Thoracic aorta (tissue), 2 donors: Measurements from ENCODE around the gene CFL2. TPM values are rescaled to one million over a fixed set of nuclear protein-coding genes. Genes with fewer than 3 reads are reported as not detected.
A peak's percentile ranks its signal among the peaks of the same experiment; 100 is the strongest.

Source experiments
- ATAC-seq: fragments of 150-250 bp; one replicate; pipeline ENCODE4 v1.8.0; 2017; ENCODE audit warnings: low read depth; ENCODE audit not compliant: insufficient number of reproducible peaks, low FRiP score
- DNase-seq: peaks from one replicate; pipeline ENCODE4 v3.0.0-alpha.2; 2020; ENCODE audit warnings: low spot score
- H3K27ac ChIP-seq, 2 donors: fragments of 200-600 bp; sonication (generic); 1 replicate in 1 of 2; 2 replicates in 1 of 2; pipeline ENCODE4 v1.5.1; 2016; ENCODE audit warnings: mild to moderate bottlenecking in 2 of 2, moderate library complexity in 2 of 2
- H3K27me3 ChIP-seq: fragments of 200-600 bp; sonication (generic); replicated peaks from 2 replicates; pipeline ENCODE4 v1.6.0; 2016; ENCODE audit warnings: mild to moderate bottlenecking; ENCODE audit not compliant: insufficient read depth
- H3K36me3 ChIP-seq: fragments of 200-600 bp; sonication (generic); one replicate; pipeline ENCODE4 v1.5.1; 2016
- H3K4me1 ChIP-seq, 2 donors: fragments of 200-600 bp; sonication (generic); 1 replicate in 1 of 2; 2 replicates in 1 of 2; pipeline versions ENCODE4 v1.5.1 to v1.6.0; 2016; ENCODE audit warnings: low read depth in 2 of 2, mild to moderate bottlenecking in 1 of 2; ENCODE audit not compliant: control insufficient read depth in 1 of 2
- H3K4me3 ChIP-seq: fragments of 200-600 bp; sonication (generic); 2 replicates; pipeline ENCODE4 v1.5.1; 2016; ENCODE audit warnings: mild to moderate bottlenecking
- H3K9me3 ChIP-seq: fragments of 200-600 bp; sonication (generic); 2 replicates; pipeline ENCODE4 v1.5.1; 2016
- total RNA-seq, 2 donors: library from RNA; depleted of rRNA; stranded (reverse); fragments of >200 nt; gene quantifications; one replicate each; pipeline versions ENCODE4 v1.1.0 to v1.2.3, GENCODE V29; 2016
- TF ChIP-seq, protein P1 (sequence below): fragments of 200-600 bp; sonication (generic); IDR thresholded peaks from one replicate; pipeline ENCODE4 v1.5.1; 2019; ENCODE audit warnings: antibody characterized with exemption

Gene CFL2
- 100 to 1,000 TPM in 1 of 2 donors, 10 to 100 TPM in 1; 94.6 to 127 TPM for total RNA-seq

DNA sequence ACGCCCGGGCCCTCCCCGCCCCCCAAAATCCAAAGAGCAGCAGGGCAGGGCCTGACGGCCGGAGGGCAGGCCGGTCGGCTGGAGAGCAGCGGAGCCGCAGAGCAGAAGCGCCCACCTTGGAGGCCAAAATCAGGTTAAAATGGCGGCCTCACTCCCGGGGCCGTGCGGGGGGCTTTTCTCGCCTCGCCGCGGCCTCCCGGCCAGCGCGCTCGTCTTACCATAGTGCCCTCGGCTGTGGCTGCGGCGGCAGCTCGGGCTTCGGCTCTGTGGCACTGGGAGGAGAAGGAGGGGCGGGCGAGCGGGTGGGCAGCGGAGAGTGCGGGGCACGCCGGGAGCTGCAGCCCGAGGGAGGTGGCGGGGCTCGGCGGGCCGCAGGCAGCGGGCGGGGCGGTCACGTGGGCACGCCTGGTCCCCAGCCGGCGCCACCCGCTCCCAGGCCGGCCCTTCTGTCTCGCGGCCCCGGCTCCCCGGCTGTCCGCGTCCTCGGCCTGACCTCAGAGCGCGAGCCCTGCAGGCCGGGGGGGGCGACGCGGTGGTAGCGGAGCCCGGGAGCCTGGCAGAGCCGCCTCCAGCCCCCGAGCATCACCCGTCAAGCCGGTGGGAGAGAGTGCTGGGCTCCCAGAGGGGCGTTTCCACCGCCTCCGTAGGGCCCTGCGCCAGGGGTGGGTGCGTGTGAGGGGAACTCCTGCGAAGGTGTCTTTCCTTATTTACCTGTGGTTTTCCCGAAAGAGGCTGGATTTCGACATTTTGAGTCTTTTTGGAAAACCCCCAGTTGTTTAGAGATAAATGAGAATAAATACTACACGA lies at the start of gene CFL2:
Gene CFL2 (minus strand): TSS at position 274 of the 807 bp plus-strand sequence. CDS start 53 bp downstream, at position 221.
- H3K4me1 ChIP-seq: peaks cover 30 to 46% of the 10 kb centered on the region in 2 donors
- peak; percentile 86 for ATAC-seq
- TF ChIP-seq, protein P1, sequence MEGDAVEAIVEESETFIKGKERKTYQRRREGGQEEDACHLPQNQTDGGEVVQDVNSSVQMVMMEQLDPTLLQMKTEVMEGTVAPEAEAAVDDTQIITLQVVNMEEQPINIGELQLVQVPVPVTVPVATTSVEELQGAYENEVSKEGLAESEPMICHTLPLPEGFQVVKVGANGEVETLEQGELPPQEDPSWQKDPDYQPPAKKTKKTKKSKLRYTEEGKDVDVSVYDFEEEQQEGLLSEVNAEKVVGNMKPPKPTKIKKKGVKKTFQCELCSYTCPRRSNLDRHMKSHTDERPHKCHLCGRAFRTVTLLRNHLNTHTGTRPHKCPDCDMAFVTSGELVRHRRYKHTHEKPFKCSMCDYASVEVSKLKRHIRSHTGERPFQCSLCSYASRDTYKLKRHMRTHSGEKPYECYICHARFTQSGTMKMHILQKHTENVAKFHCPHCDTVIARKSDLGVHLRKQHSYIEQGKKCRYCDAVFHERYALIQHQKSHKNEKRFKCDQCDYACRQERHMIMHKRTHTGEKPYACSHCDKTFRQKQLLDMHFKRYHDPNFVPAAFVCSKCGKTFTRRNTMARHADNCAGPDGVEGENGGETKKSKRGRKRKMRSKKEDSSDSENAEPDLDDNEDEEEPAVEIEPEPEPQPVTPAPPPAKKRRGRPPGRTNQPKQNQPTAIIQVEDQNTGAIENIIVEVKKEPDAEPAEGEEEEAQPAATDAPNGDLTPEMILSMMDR: no peak

DNA sequence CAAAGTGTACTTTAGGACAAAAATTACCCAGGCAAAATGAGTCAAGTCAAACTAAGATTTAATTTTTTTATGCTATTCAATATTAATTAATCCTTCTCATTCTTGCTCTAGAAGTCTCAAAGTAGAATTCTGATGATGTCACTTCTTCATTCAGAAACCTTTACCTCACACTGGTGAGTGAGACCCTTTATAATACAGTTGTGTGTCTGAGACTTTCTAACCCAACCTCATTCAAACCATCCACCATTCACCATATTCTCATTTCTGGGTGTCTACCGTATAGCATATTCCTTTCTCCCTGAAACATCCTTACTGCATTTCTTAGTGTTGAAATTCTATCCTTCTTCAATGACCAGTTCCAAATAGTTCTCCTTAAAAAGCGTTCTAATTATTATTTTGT lies 40.8 kb upstream of the CFL2 start:
- Histone ChIP-seq H3K36me3 (peaks cover 5% of the 10 kb centered on the region), H3K27me3 (no peaks in the 10 kb centered on the region)

More for the DNA sequence above, at the start of gene CFL2:
- peak; percentile 50 for DNase-seq
- H3K4me3 ChIP-seq: peak within 1 kb of the TSS; percentile 99
- peaks cover 4% of the 10 kb centered on the region for H3K36me3 ChIP-seq
- peak within 1 kb of the TSS; percentile 98 to 99 for H3K27ac ChIP-seq
- no peaks in the 10 kb centered on the region for H3K9me3 ChIP-seq
- no peaks in the 10 kb centered on the region for H3K27me3 ChIP-seq

DNA sequence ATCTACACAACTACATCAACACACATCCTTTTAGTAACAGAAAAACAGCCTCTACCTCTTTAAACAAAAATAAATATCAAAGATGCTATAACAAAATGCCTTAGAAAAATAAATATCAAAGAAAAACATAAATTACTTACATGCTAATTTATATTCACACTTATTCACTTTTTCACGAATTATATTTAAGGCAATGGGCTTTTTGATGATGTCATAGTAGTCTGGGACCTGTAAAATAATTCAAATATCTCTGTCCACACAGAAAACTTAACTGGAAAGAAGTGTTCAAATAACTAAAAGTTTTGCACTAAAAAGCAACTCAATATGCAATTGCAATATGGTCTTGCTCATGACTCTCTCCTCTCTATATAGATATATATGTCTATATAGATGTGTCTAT lies 40.3 kb upstream of the CFL2 start:
- H3K4me1 ChIP-seq: no peaks in the 10 kb centered on the region
- DNase-seq (no peak), ATAC-seq (no peak)
- H3K36me3 ChIP-seq: peaks cover 5% of the 10 kb centered on the region
- TF ChIP-seq, protein P1: no peak
- no peak overlapping the region for H3K27ac ChIP-seq
- no peaks in the 10 kb centered on the region for H3K9me3 ChIP-seq
- no peak overlapping the region for H3K4me3 ChIP-seq
- no peaks in the 10 kb centered on the region for H3K27me3 ChIP-seq

More for the DNA sequence above, 40.8 kb upstream of the CFL2 start:
- ATAC-seq (no peak), DNase-seq (no peak)
- H3K27ac ChIP-seq: no peak overlapping the region
- H3K4me3 ChIP-seq: no peak overlapping the region
- H3K9me3 ChIP-seq: no peaks in the 10 kb centered on the region
- TF ChIP-seq, protein P1: no peak
- no peaks in the 10 kb centered on the region for H3K4me1 ChIP-seq

DNA sequence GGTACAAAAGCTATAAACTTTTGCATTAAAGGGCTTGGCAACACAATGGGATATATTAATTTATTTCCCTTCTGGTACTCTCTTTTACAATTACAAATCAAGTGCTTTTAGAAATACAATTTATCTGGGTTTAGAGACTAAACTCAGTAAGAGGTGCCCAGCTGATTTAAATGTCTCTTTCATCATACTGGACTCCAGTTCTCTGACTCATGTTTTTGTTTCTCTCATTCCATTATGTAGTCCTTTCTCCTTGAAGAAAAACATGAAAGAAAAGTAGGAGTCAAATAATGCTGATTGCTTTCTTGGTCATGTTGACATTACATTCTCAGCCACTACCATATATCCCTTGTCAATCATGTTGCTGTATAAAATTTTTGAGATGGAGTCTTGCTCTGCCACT lies 36.3 kb upstream of the CFL2 start:
- DNase-seq: no peak
- H3K4me1 ChIP-seq: no peaks in the 10 kb centered on the region
- H3K36me3 ChIP-seq: no peaks in the 10 kb centered on the region
- H3K27me3 ChIP-seq: no peaks in the 10 kb centered on the region
- no peak for ATAC-seq
- TF ChIP-seq, protein P1: no peak
- no peaks in the 10 kb centered on the region for H3K9me3 ChIP-seq
- H3K4me3 ChIP-seq: no peak overlapping the region
- no peak overlapping the region for H3K27ac ChIP-seq

DNA sequence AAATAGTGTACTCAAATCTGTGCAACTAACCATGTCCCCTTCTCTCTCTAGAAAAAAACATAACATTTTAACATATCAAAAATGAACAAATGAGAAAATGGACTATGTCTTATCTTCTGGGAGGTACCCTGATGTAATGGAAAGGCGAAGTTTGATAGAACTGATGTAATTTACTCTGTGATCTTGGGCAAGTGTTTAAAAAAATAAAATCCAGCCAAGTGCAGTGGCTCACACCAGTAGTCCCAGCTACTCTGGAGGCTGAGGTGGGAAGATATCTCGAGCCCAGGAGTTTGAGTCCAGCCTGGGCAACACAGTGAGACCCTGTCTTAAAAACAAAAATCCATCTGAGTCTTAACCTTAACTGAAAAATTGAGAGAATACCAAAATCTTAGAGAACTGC lies 35.8 kb upstream of the CFL2 start:
- H3K27ac ChIP-seq: no peak overlapping the region
- TF ChIP-seq, protein P1: no peak
- ATAC-seq (no peak), DNase-seq (no peak)
- no peaks in the 10 kb centered on the region for H3K4me1 ChIP-seq
- H3K9me3 ChIP-seq: no peaks in the 10 kb centered on the region
- no peak overlapping the region for H3K4me3 ChIP-seq
- no peaks in the 10 kb centered on the region for H3K27me3 ChIP-seq
- H3K36me3 ChIP-seq: no peaks in the 10 kb centered on the region
